ENCODE data around the gene MACROD2. TPM values are rescaled to one million over a fixed set of nuclear protein-coding genes. Genes with fewer than 3 reads are reported as not detected.

Gene MACROD2
- total RNA-seq, 1 donor from 2014 or later = 6.7 TPM

GRCh38 chr20:14507711-14508110, 512.4 kb downstream of the MACROD2 start:
- H3K27me3 Mint-ChIP-seq = no peaks in the 10 kb centered on the region
- TF ChIP-seq CTCF (conservative IDR thresholded peaks at IDR 0.05) = no peak
- no peaks in the 10 kb centered on the region for H3K4me1 Mint-ChIP-seq (ENCODE audit: unreplicated experiment)
- no peak overlapping the region for H3K4me3 Mint-ChIP-seq
- DNase-seq (ENCODE audit: extremely low spot score, unreplicated experiment) = no peak
- no peaks in the 10 kb centered on the region for H3K36me3 Mint-ChIP-seq
- H3K27ac Mint-ChIP-seq = no peak overlapping the region
- no peaks in the 10 kb centered on the region for H3K9me3 Mint-ChIP-seq

- Mint-ChIP-seq H3K4me1 (ENCODE audit: unreplicated experiment) (no peaks in the 10 kb centered on the region), H3K4me3 (no peak overlapping the region), H3K27ac (no peak overlapping the region), H3K36me3 (no peaks in the 10 kb centered on the region), H3K9me3 (no peaks in the 10 kb centered on the region), H3K27me3 (no peaks in the 10 kb centered on the region)
- DNase-seq (ENCODE audit: extremely low spot score, unreplicated experiment) = no peak
- no peak for TF ChIP-seq CTCF (conservative IDR thresholded peaks at IDR 0.05)
Measured at GRCh38 chr20:14510341-14510740, 515.0 kb downstream of the MACROD2 start.

GRCh38 chr20:14512839-14513238, 517.5 kb downstream of the MACROD2 start:
- Mint-ChIP-seq H3K27ac (no peak overlapping the region), H3K27me3 (no peaks in the 10 kb centered on the region), H3K4me3 (no peak overlapping the region), H3K4me1 (ENCODE audit: unreplicated experiment) (no peaks in the 10 kb centered on the region), H3K36me3 (no peaks in the 10 kb centered on the region), H3K9me3 (no peaks in the 10 kb centered on the region)
- DNase-seq (ENCODE audit: extremely low spot score, unreplicated experiment) = no peak
- no peak for TF ChIP-seq CTCF (conservative IDR thresholded peaks at IDR 0.05)

- no peak overlapping the region for H3K4me3 Mint-ChIP-seq
- peaks cover 8% of the 10 kb centered on the region for H3K4me1 Mint-ChIP-seq (ENCODE audit: unreplicated experiment)
- no peak for TF ChIP-seq CTCF (conservative IDR thresholded peaks at IDR 0.05)
- H3K27me3 Mint-ChIP-seq = no peaks in the 10 kb centered on the region
- H3K9me3 Mint-ChIP-seq = no peaks in the 10 kb centered on the region
- no peaks in the 10 kb centered on the region for H3K36me3 Mint-ChIP-seq
- H3K27ac Mint-ChIP-seq = no peak overlapping the region
- no peak for DNase-seq (ENCODE audit: extremely low spot score, unreplicated experiment)
Measured at GRCh38 chr20:14518648-14519047, 523.3 kb downstream of the MACROD2 start.

GRCh38 chr20:14521016-14521415, 525.7 kb downstream of the MACROD2 start:
- Mint-ChIP-seq H3K4me1 (ENCODE audit: unreplicated experiment) (peaks cover 8% of the 10 kb centered on the region), H3K27ac (peak overlapping the region; percentile 18), H3K36me3 (no peaks in the 10 kb centered on the region), H3K9me3 (no peaks in the 10 kb centered on the region), H3K4me3 (no peak overlapping the region), H3K27me3 (no peaks in the 10 kb centered on the region)
- no peak for DNase-seq (ENCODE audit: extremely low spot score, unreplicated experiment)
- no peak for TF ChIP-seq CTCF (conservative IDR thresholded peaks at IDR 0.05)

- H3K36me3 Mint-ChIP-seq = no peaks in the 10 kb centered on the region
- H3K27me3 Mint-ChIP-seq = no peaks in the 10 kb centered on the region
- no peak for DNase-seq (ENCODE audit: extremely low spot score, unreplicated experiment)
- no peak overlapping the region for H3K27ac Mint-ChIP-seq
- H3K4me1 Mint-ChIP-seq (ENCODE audit: unreplicated experiment) = peaks cover 8% of the 10 kb centered on the region
- TF ChIP-seq CTCF (conservative IDR thresholded peaks at IDR 0.05) = no peak
- H3K9me3 Mint-ChIP-seq = no peaks in the 10 kb centered on the region
- H3K4me3 Mint-ChIP-seq = no peak overlapping the region
Measured at GRCh38 chr20:14521436-14521835, 526.1 kb downstream of the MACROD2 start.
